Measurements from ENCODE around the gene RELB.
"Not testable (repeated sequence)": the region's sequence is repeated elsewhere in the genome, so short reads cannot be mapped to it uniquely, and the experiment has no call there.

GRCh38 chr19:44971451-44971850 is 29.8 kb upstream of the RELB start:
- not testable (repeated sequence) for TF ChIP-seq POLR2A (IDR thresholded peaks at IDR 0.05); CTCF (IDR thresholded peaks at IDR 0.05); POLR2AphosphoS5 (IDR thresholded peaks at IDR 0.05; ENCODE audit: insufficient read depth in 1 of 2, low read depth in 1 of 2)

All from vagina (tissue), 2 donors.